GM10266 (cell line): ENCODE data around the gene XPR1.

Source experiments
- DNase-seq: peaks from one replicate; pipeline ENCODE4 v3.0.0; 2012; ENCODE audit errors: extremely low spot score
- TF ChIP-seq, protein P1 (sequence below): IDR thresholded peaks from 2 replicates; pipeline ENCODE4 v1.5.1; 2012; ENCODE audit warnings: mild to moderate bottlenecking, low read depth; ENCODE audit not compliant: control insufficient read depth, insufficient read depth; ENCODE audit errors: missing control alignments

The XPR1 gene

DNA sequence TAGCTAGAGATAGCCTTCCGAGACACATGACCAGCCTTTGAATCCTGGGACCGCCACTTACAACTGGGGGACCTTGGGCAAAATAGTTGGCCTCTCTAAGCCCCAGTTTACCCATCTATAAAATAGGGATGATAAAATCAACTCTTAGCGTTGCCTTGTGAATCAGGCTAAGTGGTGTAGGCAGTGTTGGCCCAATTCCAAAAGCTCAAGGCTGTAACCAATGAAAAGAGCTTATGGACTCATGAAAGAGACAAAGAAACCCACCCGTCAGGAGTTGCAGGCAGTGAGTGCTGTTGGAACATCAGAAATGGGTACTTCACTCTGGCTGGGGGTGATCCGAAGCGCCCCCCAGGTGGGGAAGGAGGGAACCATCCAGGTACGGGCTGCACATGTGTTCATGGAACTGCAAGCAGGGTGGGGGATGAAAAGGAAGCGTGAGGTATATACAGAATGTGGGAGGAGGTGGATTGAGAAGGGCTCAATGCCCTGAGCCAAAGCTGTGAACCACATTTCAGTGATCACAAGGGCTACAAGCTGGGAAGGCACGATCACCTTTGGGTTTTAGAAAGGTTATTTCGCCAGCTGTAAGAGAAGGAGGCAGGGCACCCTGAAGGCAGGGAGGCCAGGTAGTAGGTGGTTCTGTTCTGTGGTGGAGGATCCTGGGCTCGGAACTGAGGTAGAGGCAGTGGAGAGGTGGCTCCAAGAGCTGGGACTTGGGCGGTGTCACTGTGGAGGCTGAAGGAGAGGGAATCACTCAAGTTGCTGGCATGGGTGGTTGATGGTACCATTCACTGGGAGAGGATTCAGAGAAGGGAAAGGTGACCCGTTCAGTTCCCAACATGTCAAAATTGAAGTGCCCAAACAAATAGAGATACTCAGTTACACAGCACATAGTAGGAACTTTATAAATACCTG is 269.5 kb downstream of the XPR1 start:
- TF ChIP-seq, protein P1, sequence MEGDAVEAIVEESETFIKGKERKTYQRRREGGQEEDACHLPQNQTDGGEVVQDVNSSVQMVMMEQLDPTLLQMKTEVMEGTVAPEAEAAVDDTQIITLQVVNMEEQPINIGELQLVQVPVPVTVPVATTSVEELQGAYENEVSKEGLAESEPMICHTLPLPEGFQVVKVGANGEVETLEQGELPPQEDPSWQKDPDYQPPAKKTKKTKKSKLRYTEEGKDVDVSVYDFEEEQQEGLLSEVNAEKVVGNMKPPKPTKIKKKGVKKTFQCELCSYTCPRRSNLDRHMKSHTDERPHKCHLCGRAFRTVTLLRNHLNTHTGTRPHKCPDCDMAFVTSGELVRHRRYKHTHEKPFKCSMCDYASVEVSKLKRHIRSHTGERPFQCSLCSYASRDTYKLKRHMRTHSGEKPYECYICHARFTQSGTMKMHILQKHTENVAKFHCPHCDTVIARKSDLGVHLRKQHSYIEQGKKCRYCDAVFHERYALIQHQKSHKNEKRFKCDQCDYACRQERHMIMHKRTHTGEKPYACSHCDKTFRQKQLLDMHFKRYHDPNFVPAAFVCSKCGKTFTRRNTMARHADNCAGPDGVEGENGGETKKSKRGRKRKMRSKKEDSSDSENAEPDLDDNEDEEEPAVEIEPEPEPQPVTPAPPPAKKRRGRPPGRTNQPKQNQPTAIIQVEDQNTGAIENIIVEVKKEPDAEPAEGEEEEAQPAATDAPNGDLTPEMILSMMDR: no peak

GRCh38 chr1:180902541-180902940 is 270.7 kb downstream of the XPR1 start:
- TF ChIP-seq, protein P1: no peak
- no peak for DNase-seq

More for the DNA sequence above, 269.5 kb downstream of the XPR1 start:
- no peak for DNase-seq

DNA sequence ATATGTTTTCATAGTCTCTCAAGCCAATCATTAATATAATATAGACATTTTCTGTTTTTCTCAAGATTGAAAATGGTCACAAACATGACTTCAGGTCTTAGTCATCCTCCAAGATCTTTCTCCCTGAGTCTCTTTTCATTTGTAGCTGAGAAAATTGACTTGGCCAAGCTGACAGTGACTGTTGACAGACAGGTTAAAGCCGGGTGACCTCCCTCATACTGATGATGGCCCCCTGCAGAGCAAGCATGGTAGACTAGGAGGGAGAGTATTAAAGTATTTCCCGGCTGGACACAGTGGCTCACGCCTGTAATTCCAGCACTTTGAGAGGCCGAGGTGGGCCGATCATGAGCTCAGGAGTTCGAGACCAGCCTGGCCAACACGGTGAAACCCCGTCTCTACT is 274.1 kb downstream of the XPR1 start:
- TF ChIP-seq, protein P1: no peak
- DNase-seq: no peak

- TF ChIP-seq, protein P1: no peak
- no peak for DNase-seq
These were observed 274.7 kb downstream of the XPR1 start for GRCh38 chr1:180906511-180906910.

DNA sequence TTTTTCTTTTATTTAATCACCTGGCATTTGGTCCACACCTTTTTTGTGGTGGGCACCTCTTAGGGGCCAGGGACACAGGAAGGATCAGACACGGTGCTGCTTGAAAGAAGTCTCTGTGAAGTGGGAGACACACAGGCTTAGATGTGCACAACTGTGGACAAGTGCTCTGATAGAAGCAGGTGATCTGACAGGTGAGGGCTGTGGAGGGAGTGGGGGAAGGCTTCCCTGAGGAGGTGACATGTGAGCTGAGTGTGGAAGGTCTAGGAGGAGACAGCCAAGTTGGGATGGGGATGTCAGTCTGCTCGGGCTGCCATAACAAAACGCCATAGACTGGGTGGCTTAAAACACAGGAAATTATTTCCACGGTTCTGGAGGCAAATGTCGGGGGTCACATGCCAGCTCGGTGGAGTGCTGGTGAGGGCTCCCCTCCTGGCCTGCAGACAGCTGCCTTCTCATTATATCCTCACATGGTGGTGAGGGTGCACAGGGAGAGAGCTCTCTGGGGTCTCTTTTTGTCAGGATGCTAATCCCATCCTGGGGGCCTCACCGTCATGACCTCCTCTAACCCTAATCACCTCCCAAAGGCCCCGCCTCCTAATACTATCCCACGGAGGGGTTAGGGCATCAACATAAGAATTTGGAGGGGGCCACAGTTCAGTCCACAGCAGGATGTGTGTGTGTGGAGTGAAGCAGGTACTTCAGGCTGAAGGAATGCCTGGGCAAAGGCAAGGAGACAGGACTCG is 275.7 kb downstream of the XPR1 start:
- TF ChIP-seq, protein P1: no peak
- no peak for DNase-seq

DNA sequence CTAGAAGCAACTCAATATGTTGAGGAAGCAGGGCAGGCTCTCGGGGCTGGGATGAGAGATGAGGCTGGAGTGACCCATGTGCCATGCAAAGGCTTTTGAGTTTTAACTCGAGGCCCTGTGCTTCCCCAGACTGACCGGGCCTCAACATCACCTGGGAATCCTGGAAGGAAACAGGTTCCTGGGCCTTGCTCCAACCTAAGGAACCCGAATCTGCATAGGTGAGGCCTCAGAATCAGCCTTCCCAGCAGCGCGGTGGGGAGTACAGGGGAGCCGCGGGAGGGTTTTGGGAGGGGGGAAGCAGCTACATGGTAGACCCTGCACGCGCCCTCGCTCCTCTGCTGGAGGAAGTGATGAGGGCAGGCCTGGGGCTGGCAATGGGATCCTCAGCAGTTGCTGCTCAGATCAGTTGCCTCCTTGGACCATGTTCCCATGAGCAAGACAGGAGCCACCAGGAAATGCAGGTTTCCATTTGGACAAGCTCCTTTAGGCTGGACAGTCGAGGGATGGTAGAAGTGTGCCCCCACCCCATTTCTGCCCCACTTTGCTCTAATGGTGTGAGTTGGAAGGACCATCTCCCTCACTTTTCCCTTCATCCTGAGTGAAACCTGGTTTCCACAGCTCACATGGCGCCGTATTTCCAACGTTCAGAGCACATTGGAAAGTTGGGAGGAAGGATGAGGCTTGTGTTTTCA is 276.4 kb downstream of the XPR1 start:
- DNase-seq: no peak
- TF ChIP-seq, protein P1: no peak
